ENCODE results near the gene RIN3. TPM values are rescaled to one million over a fixed set of nuclear protein-coding genes. Genes with fewer than 3 reads are reported as not detected.

Gene RIN3
- total RNA-seq, 1 donor from 2014 or later = 28.0 TPM

DNA sequence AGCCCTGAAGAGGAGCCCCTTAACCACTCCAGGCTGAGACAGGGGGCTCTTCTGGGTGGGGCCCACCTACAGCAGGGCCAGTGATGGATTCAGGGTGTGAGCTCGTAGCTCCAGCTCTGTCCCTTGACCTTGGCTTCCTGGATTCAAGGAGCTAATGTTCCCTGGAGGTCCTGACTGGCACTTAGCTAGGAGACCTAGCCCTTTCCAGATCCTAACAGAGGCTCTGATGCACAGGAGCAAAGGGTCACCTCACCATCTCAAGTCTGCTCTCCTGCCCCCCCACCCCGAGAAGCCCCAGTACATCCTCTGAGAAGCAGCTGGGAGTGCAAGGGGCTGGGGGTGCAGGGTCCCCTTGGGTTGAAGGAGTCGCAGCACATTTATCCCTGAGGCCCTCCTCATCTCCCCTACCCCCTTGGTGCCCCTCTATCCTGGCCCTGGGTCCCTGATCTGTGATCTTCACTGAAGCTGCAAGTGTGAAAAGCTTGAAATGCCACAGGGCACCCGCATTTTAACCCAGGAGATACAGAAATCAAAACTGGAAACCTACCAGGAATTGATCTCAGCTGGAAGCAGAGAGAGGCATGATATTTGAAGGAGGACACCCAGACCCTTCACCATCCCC is 2.9 kb downstream of the RIN3 start:
- no peak for FAIRE-seq
- Histone ChIP-seq H4K20me1 (ENCODE audit: insufficient read depth, low read length) (peaks cover 53% of the 10 kb centered on the region), H2AFZ (ENCODE audit: low read depth, low read length) (no peak overlapping the region), H3K27me3 (ENCODE audit: insufficient read depth, low read length) (no peaks in the 10 kb centered on the region), H3K9ac (ENCODE audit: low read length) (no peak overlapping the region), H3K9me3 (ENCODE audit: insufficient read depth, low read depth, low read length) (no peaks in the 10 kb centered on the region), H3K4me1 (ENCODE audit: insufficient read depth, low read length) (peaks cover 11% of the 10 kb centered on the region), H3K79me2 (ENCODE audit: insufficient read depth, low read length) (peaks cover 75% of the 10 kb centered on the region), H3K27ac (ENCODE audit: low read depth, low read length) (no peak overlapping the region), H3K4me2 (ENCODE audit: low read length) (no peak overlapping the region), H3K36me3 (ENCODE audit: insufficient read depth, low read length) (no peaks in the 10 kb centered on the region), H3K4me3 (ENCODE audit: insufficient read depth, low read depth, low read length) (no peak overlapping the region)
- Mint-ChIP-seq H3K4me1 (ENCODE audit: low read depth, unreplicated experiment) (peaks cover 10% of the 10 kb centered on the region), H3K27ac (ENCODE audit: unreplicated experiment) (no peak overlapping the region), H3K9me3 (ENCODE audit: unreplicated experiment) (no peaks in the 10 kb centered on the region), H3K4me3 (ENCODE audit: unreplicated experiment) (no peak overlapping the region), H3K36me3 (ENCODE audit: low read depth, unreplicated experiment) (peaks cover 7% of the 10 kb centered on the region), H3K27me3 (ENCODE audit: low read depth, unreplicated experiment) (no peaks in the 10 kb centered on the region)
- TF ChIP-seq EZH2 (IDR thresholded peaks at IDR 0.05; ENCODE audit: insufficient read depth, low read length) = no peak
- TF ChIP-seq, protein P1, sequence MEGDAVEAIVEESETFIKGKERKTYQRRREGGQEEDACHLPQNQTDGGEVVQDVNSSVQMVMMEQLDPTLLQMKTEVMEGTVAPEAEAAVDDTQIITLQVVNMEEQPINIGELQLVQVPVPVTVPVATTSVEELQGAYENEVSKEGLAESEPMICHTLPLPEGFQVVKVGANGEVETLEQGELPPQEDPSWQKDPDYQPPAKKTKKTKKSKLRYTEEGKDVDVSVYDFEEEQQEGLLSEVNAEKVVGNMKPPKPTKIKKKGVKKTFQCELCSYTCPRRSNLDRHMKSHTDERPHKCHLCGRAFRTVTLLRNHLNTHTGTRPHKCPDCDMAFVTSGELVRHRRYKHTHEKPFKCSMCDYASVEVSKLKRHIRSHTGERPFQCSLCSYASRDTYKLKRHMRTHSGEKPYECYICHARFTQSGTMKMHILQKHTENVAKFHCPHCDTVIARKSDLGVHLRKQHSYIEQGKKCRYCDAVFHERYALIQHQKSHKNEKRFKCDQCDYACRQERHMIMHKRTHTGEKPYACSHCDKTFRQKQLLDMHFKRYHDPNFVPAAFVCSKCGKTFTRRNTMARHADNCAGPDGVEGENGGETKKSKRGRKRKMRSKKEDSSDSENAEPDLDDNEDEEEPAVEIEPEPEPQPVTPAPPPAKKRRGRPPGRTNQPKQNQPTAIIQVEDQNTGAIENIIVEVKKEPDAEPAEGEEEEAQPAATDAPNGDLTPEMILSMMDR (IDR thresholded peaks at IDR 0.05; ENCODE audit: insufficient read depth, low read depth, low read length) = no peak
- DNase-seq (ENCODE audit: low read depth) = no peak

DNA sequence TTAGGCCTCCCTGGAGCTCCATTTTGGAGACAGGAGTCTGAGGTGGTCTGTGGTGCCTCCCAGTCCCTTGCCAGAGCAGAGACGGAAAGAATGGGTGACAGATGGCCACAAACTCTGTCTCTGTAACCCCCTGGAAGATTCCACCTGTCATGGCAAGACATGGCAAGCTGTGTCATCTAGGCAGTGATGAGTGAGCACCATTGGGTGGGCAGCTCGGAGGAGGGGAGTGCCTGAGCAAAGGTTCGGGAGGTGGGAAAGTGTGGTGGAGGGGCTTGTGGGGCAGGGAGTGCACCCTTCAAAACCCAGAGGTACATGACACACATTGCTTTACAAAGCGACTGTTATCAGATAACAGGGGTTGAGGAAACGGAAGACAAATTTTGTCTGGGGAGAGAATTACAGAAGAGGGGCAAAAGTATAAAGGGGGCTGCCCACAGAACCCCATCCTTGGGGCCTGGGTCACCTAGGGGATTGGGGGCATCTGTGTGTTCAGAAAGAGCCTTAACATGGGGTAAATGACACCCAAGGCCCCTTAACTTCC is 3.5 kb downstream of the RIN3 start:
- Histone ChIP-seq H3K27me3 (ENCODE audit: insufficient read depth, low read length) (no peaks in the 10 kb centered on the region), H3K4me1 (ENCODE audit: insufficient read depth, low read length) (peaks cover 11% of the 10 kb centered on the region), H3K79me2 (ENCODE audit: insufficient read depth, low read length) (peaks cover 79% of the 10 kb centered on the region), H3K4me3 (ENCODE audit: insufficient read depth, low read depth, low read length) (no peak overlapping the region), H3K27ac (ENCODE audit: low read depth, low read length) (no peak overlapping the region), H3K9ac (ENCODE audit: low read length) (no peak overlapping the region), H2AFZ (ENCODE audit: low read depth, low read length) (no peak overlapping the region), H3K9me3 (ENCODE audit: insufficient read depth, low read depth, low read length) (no peaks in the 10 kb centered on the region), H3K4me2 (ENCODE audit: low read length) (no peak overlapping the region), H4K20me1 (ENCODE audit: insufficient read depth, low read length) (peaks cover 58% of the 10 kb centered on the region), H3K36me3 (ENCODE audit: insufficient read depth, low read length) (no peaks in the 10 kb centered on the region)
- Mint-ChIP-seq H3K4me3 (ENCODE audit: unreplicated experiment) (no peak overlapping the region), H3K9me3 (ENCODE audit: unreplicated experiment) (no peaks in the 10 kb centered on the region), H3K36me3 (ENCODE audit: low read depth, unreplicated experiment) (peaks cover 13% of the 10 kb centered on the region), H3K27ac (ENCODE audit: unreplicated experiment) (no peak overlapping the region), H3K4me1 (ENCODE audit: low read depth, unreplicated experiment) (peaks cover 6% of the 10 kb centered on the region), H3K27me3 (ENCODE audit: low read depth, unreplicated experiment) (no peaks in the 10 kb centered on the region)
- TF ChIP-seq EZH2 (IDR thresholded peaks at IDR 0.05; ENCODE audit: insufficient read depth, low read length) = no peak
- TF ChIP-seq, protein P1 (IDR thresholded peaks at IDR 0.05; ENCODE audit: insufficient read depth, low read depth, low read length) = no peak
- FAIRE-seq = no peak
- no peak for DNase-seq (ENCODE audit: low read depth)

DNA sequence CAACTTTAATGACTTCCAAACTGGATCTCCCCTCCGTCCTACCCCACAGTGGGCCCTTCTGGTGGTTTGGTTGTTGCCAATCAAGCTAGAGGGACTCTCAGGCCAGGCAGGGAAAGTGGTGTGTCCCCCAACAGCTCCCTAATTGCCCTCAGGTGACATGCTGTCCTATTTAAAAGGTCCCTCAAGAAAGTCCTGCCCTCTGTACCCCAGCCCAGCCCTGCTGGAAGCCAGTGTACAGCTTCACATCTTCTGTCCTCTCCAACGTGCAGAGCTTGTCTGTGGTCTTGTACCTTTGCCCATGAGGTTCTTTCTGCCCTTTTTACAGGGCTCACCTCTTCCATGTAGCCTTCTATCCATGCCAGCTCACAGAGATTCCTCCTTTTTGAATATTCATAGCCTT is 4.2 kb downstream of the RIN3 start:
- FAIRE-seq (no peak), DNase-seq (ENCODE audit: low read depth) (no peak)
- Histone ChIP-seq H3K4me1 (ENCODE audit: insufficient read depth, low read length) (peaks cover 6% of the 10 kb centered on the region), H3K27ac (ENCODE audit: low read depth, low read length) (no peak overlapping the region), H2AFZ (ENCODE audit: low read depth, low read length) (no peak overlapping the region), H3K9me3 (ENCODE audit: insufficient read depth, low read depth, low read length) (no peaks in the 10 kb centered on the region), H3K36me3 (ENCODE audit: insufficient read depth, low read length) (no peaks in the 10 kb centered on the region), H3K4me2 (ENCODE audit: low read length) (no peak overlapping the region), H3K4me3 (ENCODE audit: insufficient read depth, low read depth, low read length) (no peak overlapping the region), H4K20me1 (ENCODE audit: insufficient read depth, low read length) (peaks cover 63% of the 10 kb centered on the region), H3K9ac (ENCODE audit: low read length) (no peak overlapping the region), H3K79me2 (ENCODE audit: insufficient read depth, low read length) (peaks cover 86% of the 10 kb centered on the region), H3K27me3 (ENCODE audit: insufficient read depth, low read length) (no peaks in the 10 kb centered on the region)
- Mint-ChIP-seq H3K4me1 (ENCODE audit: low read depth, unreplicated experiment) (peaks cover 2% of the 10 kb centered on the region), H3K4me3 (ENCODE audit: unreplicated experiment) (no peak overlapping the region), H3K36me3 (ENCODE audit: low read depth, unreplicated experiment) (peaks cover 13% of the 10 kb centered on the region), H3K27ac (ENCODE audit: unreplicated experiment) (no peak overlapping the region), H3K27me3 (ENCODE audit: low read depth, unreplicated experiment) (no peaks in the 10 kb centered on the region), H3K9me3 (ENCODE audit: unreplicated experiment) (no peaks in the 10 kb centered on the region)
- TF ChIP-seq EZH2 (IDR thresholded peaks at IDR 0.05; ENCODE audit: insufficient read depth, low read length) = no peak
- TF ChIP-seq, protein P1 (IDR thresholded peaks at IDR 0.05; ENCODE audit: insufficient read depth, low read depth, low read length) = no peak

All from astrocyte (in vitro differentiated cells and primary cell).